Amygdala (tissue), 56 donors: ENCODE results near the gene RUSF1.

Experiments
- DNase-seq, 56 donors: peaks; one replicate each; lab custom pipeline; 2025; lab: John Stamatoyannopoulos, UW

The RUSF1 gene

DNA sequence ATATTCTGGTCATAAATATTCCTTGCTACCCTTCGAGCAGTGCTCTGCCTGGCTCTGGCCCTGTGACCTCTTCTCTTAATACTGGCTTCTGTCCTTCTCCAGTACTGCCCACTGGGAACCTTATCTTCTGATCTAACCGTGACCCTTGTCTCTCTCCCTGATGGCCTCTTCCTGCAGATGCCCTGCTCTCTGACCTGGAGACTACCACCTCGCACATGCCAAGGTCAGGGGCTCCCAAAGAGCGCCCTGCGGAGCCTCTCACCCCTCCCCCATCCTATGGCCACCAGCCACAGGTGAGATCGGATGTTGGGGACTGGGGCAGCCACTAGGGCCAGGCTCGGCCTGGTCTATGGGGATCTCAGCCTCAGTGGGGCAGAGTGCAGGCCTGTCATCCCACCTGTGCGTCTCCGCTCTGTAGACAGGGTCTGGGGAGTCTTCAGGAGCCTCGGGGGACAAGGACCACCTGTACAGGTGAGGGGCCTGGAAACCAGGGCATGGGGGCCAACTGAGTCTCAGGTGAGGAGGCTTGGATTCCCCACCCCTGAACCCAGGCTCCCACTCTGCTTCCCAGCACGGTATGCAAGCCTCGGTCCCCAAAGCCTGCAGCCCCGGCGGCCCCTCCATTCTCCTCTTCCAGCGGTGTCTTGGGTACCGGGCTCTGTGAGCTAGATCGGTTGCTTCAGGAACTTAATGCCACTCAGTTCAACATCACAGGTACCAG, 34.8 kb downstream of the RUSF1 start:
- DNase-seq: no peak

GRCh38 chr16:31472709-31473203, 35.4 kb downstream of the RUSF1 start:
- DNase-seq: peak in 9 of 56 donors; percentile 21 to 83 (median 28)

DNA sequence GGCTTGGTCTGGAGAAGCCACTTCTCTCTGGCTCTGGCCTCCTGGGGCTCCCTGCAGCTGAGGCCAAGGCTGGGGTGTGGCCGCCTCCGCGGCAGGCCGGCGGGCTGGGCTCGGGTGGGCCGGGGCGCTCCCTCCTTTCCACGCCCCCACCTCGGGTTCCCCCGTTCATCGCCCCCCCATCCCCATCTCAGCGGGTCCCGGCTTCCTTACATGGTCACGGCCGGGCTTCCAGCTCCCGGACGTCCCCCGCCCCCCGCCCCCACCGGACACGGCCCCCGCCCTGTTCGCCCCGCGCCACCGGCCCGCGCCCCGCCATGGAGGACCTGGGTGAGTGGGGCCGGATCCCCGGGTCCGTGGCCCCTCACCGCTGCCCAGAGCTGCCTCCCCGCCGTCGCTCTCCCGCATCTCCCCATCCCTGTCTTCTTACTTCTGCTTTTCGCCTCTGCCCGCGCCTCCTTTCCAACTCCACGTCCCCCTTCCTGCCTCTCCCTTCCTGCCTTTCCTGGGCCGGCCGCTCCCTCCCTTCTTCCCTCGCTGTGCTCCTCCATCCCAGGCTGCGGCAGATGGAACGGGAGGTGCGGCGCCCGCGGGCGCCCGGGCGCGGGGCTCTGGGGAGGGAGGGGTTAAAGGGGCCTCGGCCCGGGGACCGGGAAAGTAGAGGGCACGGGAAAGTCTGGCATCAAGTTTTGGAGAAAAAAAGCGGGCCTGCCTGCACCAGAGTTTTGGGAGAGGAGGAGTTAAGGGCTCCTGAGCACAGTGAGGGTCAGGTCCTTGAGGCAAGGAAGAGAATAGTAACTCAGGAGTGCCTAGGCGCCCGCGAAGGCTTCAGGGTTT, 36.1 kb downstream of the RUSF1 start, which contains the start of gene TGFB1I1:
Gene TGFB1I1 (plus strand): TSS at position 278 of the 834 bp plus-strand sequence. CDS start 37 bp downstream, at position 315.
- DNase-seq: peak in 1 of 56 donors; percentile 24

DNA sequence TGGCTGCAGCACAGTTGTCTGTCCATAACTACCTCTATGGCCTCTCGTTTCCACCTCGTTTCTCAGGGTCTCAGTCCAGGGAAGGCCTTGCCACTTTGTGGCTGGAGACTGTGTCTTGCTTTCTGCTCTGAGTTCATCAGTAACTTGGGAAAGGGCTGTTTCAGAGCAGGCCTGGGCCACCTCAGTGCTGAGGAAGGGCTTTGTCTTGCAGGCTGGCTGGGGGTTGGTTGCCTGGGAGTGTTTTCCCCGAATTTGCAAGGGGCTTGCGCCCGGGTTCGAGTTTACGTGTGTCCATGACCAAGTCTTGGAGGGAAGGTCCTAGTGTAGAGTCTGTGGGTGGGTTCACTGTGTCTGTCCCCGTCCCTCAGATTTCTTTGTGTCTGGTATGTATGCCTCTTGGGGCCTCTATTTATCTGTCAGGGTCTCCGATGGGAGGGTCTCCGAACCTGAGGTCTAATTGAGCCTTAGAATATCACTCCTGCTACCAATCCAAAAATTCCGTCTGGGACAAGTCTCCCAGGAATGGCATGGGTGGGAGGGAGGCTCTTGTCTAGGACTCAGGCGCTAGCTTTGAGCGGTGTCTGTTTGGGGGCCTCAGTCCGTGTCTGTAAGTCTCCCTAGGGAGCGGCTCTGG, 36.8 kb downstream of the RUSF1 start:
- DNase-seq: no peak

- no peak for DNase-seq
These were observed 37.6 kb downstream of the RUSF1 start for GRCh38 chr16:31470615-31471014.

GRCh38 chr16:31467858-31468257, 40.3 kb downstream of the RUSF1 start:
- no peak for DNase-seq

DNA sequence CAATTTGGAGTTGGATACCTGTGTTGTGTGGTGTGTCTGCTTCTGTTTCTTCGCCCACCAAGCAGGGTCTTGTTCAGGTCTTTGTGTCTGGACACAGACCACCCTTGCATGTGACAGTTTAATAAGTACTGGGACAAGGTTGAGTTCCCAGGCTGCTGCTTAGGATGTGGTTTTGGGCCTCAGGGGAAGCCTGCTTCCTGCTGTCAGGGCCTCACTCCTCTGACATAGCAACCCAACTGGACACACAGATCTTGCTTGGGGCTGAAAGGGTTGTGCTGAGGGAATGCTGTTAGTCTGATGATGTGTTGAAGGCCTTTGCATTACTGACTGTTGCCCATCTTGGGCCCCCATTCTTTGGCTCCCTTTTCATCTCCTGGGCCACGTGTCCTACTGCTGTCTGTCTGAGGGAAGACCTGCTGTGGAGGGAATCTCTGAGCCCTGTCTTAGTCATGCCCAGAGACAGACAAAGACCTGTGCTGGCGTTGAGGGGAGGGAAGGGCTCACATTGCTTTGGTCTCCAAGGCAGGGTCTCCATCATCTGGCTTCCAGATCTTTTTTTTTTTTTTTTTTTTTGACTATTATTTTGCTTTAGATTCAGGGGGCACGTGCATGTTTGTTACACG, 40.9 kb downstream of the RUSF1 start:
- DNase-seq: no peak

- DNase-seq: no peak
These were observed 41.8 kb downstream of the RUSF1 start for GRCh38 chr16:31466381-31466841.

DNA sequence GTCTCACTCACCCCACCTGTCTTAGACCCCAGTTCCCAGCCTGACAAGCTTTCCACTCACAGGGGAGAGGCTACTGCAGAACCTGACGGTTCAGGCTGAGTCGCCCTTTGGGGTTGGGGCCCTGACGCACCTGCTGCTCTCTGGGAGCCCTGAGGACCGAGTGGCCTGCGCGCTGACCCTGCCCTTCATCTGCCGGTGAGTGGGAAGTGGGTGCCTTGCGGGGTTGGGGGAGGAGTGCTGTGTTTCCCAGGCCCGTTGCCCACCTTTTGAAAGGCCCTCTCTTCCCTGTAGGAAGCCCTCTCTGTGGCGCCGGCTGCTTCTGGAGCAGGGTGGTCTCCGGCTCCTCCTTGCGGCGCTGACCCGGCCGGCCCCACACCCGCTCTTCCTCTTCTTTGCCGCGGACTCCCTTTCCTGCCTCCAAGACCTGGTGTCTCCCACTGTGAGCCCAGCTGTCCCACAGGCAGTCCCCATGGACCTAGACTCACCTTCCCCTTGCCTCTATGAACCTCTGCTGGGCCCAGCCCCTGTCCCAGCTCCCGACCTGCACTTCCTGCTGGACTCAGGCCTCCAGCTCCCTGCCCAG, 42.3 kb downstream of the RUSF1 start:
- no peak for DNase-seq

DNA sequence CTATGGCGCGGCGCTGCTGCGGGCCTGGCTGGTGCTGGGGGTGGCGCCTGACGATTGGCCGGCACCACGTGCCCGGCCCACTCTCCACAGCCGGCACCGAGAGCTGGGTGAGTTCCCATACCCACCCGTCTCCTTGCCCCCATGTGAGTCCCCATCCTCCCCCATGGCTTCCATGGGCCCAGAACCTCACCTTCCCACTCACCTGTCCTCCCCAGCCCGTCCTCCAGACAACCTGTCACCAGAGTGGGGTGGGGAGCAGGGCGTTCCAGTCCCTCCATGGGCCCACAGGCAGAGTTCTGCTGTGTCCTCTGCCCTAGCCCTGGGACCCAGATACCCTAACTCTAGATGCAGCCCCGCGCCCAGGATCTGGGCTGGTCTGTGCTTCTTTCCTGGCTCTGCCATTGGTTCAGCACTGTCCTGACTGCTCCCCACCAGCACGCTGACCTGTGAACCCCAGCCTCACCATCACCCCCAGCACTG, 43.4 kb downstream of the RUSF1 start:
- no peak for DNase-seq

DNA sequence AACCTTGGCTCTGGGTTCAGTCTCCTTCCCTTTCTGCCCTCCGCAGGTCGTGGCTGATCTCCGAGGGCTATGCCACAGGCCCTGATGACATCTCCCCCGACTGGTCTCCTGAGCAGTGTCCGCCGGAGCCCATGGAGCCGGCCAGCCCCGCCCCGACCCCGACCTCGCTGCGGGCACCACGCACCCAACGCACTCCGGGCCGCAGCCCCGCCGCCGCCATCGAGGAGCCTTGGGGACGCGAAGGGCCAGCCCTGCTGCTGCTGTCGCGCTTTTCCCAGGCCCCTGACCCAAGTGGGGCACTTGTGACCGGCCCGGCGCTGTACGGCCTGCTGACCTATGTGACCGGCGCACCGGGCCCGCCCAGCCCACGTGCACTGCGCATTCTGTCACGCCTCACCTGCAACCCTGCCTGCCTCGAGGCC, 43.8 kb downstream of the RUSF1 start:
- no peak for DNase-seq

DNA sequence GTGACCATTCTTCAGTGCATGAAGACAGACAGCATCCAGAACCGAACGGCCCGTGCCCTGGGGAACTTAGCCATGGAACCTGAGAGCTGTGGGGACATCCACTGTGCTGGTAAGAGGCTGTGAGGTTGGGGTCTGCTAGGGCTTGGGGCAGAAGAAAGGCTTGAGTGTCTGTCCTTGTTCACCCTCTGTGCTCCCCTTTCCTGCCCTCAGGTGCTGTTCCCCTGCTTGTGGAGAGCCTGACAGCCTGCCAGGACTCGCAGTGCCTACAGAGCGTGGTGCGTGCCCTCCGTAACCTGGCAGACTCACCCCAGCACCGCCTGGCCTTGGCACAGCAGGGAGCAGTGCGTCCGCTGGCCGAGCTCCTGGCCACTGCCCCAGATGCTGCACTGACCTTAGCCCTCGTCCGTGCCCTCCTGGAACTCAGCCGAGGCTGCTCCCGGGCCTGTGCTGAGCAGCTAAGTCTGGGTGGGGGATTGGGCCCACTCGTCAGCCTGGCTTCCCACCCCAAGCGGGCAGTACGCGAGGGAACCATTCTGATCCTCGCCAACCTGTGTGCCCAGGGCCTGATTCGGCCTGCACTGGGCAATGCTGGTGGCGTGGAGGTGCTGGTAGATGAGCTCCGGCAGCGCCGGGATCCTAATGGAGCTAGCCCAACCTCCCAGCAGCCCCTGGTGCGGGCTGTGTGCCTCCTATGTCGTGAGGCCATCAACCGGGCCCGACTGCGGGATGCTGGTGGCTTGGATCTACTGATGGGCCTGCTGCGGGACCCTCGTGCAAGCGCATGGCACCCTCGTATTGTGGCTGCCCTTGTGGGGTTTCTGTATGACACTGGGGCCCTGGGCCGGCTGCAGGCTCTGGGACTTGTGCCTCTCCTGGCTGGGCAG, 46.0 kb downstream of the RUSF1 start:
- no peak for DNase-seq

- no peak for DNase-seq
These were observed 46.8 kb downstream of the RUSF1 start for GRCh38 chr16:31461201-31461920.

DNA sequence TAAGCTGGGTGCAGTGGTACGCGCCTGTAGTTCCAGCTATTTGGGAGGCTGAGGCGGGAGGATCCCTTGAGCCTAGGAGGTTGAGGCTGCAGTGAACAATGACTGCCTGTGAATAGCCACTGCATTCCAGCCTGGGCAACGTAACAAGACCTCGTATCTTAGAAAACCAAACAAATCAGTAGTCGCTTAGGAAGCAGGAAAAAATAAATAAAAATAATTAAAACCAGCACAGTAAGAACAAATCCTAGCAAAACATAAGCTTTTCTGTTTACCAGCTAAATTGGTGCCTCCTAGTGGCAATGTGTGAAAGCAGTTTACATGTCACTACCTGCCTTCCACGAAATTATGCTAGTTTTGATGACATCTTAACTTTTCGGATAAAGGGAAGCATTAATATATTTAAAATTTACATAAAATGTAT, 47.6 kb downstream of the RUSF1 start:
- DNase-seq: no peak

- DNase-seq: peak; percentile 94 to 100 (median 99)
These were observed 48.3 kb downstream of the RUSF1 start for GRCh38 chr16:31459687-31460581.

DNA sequence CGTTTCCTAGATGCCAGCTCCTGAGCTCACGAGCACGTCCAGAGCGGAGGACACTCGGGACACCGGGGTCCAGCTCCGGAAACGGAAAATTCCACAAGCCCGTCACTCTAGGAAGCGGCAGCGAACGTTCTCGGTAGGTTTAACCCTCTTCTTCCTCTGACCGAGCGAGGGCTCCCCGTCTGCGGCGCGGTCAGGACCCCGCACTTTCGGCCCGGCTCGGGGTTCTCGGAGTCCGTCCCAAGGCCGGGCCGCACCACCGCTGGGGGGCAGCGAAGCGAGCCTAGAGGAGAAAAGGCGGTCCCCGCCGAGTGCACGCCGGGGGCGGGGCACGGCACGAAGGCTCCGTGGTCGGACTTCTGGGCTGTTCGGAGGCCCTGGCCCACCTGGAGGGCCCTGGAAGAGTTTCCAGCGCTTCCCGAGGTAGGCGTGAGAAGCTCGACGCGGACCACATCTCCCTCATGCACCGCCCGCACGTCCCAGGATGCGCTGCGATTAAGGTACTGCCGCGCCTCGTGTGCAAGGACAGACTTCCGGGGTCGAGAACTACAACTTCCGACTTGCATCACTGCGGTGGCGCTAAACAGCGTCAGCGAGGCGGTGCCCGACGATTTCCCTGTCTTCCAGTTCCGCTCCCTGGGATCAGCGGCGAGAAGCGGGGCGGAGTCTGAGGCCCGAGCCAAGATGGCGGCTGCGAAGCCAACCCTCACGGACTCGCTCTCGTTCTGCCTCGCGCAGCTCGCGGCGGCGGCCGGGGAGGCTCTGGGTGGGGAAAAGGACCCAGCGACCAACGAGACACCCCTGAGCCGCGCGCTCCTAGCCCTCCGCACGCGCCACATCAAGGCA, 49.1 kb downstream of the RUSF1 start, which contains the start of gene ARMC5:
Gene ARMC5 (plus strand): TSS at position 658 of the 843 bp plus-strand sequence. CDS start 24 bp downstream, at position 682.
- DNase-seq: peak; percentile 88 to 99 (median 97)
